ENCODE data around the gene BOD1L1.

Gene BOD1L1

DNA sequence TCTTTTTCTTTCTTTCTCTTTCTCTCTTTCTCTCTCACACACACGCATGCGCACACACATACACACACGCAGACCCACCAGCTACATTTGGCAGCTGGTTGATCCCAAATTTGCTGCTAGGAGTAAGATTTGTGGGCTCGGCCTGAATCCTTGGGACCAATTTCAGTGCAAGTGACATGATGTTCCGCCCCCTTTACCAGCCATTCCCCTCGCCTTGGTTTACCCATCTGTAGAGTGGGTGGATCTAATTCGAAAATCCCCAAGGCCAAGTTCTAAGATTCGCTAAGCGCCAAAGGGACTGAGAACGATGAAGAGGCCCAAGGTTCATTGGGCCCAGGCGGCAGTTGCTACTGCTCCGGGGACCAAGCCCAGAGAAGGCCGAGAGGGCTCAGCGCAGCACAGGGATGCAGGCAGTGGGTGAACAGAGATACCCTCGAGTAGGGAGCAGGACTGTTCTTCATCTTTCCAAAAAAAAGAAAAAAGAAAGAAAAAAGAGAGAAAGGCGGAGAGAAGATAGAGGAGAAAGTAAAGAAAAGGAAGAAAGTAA lies 89.0 kb downstream of the BOD1L1 start:
- no peak for DNase-seq

DNA sequence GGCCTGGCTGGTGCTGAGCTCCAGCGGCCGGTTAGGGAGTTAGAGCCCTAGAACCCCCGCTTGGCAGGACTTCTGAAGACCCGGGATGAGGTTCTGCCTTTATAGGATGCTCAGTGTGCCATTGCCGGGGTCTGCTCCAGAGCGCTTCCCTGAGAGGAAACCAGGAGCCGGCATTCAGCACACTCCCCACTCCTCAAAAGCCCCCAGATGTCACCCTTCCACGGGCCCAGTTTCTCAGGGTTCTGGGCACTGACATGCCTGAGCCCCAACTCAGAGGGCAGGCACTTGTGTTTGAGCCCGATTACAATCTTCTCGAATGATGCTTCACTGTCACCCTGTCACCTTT lies 89.7 kb downstream of the BOD1L1 start:
- no peak for DNase-seq

DNA sequence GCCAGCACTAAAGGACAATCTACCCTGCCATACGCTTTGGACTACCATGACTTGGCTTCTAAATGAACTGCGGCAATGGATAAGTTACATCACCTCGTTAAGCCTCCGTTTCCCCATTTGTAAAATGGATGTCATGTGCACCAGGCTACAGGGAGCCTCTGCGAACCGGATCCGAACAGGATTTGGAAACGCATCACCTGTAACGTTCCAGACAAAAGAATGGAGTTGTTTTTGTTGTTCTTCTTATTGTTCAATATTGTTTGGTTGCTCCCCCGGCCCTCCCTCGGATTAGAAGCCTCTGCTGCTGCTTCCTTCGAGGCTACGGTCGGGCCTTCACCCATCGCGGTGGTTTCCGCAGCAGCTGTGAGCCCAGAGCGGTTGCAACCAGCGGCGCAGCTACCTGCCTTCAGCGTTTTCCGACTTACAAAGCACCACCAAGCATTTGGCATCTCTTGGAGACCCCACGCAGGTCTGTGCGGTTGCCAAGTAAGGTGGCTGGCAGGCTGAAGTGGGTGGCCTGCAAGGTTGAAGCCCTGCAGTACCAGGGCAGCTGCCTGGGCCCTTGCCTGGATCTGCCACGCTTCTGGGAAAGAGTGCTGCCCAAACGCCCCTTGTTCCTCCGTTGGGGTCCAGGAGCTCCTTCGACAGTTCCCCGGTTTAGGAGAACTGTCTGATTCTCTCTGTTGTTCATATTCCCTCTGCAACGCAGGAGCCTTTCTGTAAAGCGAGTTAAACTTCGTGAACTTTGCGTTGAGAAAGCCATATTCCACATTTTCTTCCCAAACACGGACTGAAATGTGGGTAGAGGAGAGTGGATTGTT lies 90.3 kb downstream of the BOD1L1 start:
- DNase-seq = no peak

DNA sequence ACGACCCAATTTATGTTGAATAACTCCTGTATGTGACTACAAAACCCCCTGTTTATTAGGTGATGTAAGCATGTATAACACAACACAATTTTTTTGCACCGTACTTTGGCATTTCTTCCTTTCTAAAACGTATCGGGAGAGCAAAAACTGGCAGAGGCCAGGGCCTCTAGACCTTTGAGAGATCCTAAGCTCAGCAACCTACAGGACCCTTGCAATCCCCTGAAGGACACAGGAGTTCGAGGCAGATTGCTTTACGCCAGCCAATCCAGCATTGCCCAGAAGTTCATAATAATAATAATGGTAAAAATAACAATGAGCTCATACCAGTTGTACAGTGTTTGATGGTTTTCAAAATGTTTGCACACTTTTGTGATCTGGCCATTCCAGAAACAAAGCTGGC lies 90.9 kb downstream of the BOD1L1 start:
- no peak for DNase-seq

DNA sequence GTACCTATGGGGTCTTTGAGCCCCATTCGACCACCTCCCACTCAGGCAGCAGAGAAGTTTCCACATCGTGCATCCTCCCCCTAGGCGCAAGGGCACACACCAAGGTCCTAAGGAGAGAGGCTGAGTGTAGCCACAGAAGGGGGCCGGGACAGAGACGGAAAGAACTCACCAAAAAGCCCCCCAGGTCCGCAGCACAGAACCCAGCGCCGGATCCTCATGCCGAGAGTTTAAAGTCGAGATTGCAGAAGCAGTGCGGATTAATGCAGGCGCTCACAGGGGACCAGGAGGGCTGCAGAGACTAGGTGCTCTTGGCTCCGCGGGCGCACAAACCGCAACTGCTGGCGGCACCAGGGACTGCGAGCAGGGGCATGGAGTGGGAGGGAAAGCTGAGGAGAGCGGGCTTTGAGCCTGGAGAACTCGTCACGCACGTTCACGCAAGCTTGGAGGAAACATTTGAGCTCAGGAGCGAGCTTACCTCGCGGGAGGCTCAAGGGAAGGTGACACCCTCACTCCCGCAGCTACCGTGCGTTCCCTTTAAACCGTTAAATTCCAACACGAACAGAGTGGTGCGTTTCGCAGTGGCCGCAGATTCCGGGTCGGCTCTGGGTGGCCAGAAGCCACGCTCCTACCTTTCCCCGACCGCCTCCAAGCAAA lies 91.7 kb downstream of the BOD1L1 start:
- no peak for DNase-seq

DNA sequence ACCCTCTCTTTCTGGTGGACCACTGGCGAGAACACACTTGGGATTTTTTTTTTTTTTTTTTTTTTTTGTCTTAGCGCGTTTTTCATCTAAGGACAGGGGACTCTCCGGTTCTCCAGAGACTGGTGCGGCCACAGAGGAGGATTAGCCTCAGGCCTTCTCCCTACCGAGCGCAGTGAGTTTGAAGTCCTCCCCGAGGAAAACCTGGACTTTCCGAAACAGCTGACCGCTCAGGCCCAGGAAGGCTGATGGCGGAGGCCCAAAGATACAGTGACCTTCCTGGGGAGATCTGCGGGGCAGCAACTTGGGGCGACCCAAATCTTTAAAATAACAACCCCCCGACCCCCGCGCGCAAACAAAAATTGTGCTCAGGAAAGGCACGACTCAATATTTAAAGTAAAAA lies 92.4 kb downstream of the BOD1L1 start:
- DNase-seq = no peak

DNA sequence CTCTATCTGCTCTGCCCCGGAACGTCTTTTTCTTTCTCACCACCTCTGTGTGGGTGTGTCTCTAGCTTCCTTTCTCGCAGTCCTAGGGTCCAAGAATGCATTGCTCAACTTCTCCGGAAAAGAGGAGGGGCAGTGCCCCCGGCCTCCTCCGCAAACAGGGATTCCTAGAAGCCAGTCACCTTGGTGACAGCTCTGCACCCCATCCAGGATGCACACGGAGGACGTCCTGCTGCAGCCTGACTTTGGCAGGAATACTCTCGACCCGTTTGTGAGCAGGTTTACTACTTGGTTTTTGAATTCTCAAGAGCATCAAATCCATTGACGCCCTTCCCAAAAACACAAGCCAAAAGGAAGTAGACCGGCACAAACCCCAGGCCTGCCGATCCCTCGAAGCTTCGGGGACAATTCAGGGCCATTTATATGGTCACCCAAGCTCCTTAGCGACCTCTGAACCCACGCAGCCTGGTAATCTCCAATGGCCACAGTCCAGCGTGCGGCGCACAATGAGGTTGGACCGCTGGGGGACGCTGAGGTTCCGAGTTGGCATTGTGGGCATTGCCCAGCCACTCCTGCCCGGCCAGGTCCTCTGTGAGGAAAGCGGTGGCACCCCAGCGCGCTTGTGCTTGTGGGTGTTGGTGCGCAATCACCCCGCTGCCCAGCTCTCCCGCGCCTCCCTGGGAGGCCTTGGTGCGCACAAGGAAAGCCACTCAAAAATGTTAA lies 93.0 kb downstream of the BOD1L1 start:
- no peak for DNase-seq

DNA sequence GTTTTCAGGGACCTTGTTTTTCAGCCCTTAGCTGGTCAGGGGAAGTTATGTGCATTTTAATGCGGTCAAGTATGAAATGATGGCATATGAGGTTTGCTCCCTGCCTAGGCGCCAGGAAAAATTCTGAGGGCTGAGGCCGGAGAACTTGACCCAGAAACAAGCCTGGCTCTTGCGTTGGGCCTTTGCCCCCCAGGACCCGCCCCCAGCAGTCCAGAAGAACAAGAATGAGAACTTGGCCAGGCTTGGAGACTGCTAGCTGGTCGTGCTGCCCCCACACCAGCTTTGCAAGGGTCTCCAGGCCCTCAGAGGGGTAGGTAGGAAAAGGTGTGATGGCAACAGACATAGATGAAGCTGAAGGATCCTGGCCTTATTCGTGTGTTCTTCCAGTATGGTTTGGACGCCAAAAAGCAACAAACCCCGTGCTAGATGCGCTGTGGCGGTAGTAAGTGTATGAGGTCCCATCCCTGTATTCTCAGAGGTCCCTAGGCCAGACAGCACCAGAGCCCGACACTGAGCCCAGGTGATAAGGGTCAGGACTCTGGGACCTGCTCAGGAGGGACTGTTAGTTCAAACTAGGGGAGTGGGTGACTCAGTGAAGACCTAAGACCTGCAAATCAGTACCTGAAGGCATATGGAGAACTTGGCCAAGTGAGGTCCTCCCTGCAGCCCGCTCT lies 93.7 kb downstream of the BOD1L1 start:
- DNase-seq = no peak

DNA sequence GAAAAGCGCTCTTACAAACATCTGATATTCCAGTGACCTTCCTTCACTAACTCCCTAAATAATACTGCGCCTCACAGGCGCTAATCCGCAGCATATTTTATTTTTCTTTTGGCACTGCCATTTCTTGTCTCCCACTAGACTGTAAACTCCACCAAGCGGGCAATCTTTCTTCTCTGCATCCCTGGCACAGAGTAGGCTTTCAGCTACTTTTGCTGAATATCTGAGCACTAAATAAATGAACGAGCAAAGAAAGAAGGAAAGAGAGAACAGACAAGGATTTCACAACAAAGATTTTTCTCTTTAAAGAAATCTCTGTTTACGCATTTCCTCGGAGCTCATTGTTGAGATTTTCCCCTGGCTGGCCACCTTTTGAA lies 95.9 kb downstream of the BOD1L1 start:
- DNase-seq = no peak

DNA sequence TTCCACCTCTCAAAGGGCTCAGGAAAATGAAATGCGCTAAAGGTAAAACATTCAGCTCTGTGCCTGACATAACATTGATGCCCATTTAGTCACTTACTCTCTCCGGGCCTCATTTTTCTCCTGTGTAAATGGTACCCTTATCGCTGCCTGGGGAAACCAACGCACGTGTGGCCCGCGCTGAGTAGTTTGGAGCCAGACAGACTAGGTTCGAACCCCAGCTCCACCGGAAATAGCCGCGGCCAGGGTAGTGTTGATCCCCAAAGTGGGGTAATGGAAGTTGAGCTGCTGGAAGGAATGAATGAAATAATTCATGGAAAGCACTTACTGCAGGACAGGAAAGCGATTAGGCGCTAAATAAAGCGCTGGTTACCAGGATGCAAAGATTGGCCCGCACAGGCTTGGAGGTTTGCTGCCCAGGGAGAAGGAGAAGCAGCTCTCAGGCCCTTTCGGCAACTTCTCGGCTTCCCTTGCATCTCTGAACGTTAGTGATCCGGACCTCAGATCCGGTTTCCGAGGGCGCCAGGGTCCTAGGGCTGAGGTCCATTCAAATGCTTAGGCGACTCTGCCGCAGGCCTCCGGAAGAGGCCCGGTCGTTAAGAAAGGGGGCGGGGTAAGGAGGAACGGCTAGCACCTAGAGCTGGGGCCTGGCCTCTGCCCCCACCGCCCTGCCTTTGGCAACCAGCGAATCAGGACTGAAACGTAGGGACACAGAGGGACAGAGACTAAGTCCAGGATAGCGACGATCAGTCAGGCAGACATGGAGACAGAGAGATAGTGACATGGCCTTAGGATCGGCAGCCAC lies 96.5 kb downstream of the BOD1L1 start:
- no peak for DNase-seq

DNA sequence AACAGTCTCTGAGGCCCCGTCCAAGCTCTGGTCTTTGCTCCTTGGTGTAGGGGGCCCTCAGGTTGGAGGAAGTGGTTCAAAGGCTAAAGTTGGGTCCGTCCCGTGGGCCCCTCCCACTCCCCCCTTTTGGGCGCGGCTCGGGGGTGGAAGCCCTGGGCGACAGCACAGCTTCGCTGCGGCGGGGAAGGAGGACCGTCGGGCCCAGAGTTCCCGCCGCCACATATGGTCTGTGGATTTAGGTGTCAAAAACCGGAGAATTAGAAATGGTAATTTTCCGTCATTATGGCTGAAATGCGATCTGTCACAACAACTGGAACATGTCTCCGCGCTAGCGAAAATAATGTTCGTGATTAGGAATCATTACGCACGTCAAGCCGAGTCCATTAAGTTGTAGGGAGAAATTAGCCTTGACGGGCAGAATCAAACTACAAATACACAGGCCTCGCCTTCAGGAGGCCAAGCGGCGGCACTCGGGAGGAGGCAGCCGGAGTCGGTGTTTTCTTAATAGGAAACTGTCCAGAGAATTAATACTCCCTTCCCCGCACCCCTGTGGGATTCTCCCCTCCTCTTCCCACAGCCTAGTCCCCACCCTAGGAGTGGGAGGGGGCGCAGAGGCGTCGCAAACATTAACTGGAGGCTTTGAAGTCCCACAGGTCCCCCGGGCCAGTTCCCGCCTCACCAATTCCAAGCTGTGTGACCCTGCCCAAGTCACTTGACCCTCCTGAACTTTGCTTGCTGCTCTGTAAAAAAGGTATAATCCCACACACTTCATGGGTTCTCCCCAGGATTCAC lies 98.2 kb downstream of the BOD1L1 start:
- no peak for DNase-seq

DNA sequence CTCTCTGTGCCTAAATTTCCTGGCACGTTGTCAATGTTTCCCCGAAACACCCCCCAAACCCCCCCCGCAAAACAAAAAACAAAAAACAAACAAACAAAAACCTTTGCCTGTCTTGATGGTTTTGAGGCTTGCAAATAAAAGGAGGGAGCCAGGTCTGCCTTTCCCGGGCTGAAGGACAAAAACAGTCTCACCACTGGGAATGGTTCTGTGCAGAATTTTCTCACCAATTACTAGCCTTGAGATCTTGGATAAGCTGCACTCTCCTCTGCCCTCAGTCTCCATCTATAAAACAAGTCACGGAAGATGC lies 98.8 kb downstream of the BOD1L1 start:
- DNase-seq = no peak

DNA sequence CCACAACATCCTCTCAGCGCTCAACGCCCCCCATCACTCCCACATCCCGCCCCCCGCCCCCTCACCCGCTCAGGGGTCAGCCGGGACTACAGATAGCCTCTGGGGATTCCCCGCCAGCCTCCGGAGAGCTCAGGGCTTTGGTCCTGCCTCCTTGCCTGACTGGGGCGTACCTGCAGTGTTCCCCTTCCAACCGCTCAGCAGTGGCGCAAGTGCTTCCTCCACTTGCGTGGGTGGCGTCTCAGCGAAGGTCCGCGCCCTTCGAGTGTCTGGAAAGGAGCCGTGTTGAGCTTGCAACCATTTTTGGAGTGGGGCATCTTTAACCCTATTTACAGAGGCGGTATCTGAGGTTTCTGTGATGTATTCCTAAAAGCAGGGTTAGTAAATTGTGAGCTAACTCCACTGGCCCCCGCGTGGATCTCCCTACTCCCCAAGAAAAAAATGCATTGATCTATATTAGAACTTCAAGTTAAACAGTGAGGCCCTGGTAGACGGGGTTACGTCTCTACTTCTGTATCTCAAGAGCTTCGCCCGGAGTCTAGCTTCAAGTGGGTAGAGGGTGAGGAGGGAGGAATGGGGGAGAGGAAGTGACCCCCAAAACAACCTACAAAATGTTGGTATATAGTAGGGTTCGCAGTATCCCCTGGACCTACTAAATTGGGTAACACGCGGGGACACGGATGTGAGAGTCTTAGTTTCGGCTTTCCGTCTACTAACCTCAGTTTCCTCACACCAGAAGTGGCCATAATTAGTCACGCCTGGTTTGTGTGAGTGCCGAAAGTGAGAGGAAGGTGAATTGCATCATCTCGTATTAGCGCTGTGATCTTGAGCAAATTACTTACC lies 99.3 kb downstream of the BOD1L1 start:
- DNase-seq = peak; percentile 48

DNA sequence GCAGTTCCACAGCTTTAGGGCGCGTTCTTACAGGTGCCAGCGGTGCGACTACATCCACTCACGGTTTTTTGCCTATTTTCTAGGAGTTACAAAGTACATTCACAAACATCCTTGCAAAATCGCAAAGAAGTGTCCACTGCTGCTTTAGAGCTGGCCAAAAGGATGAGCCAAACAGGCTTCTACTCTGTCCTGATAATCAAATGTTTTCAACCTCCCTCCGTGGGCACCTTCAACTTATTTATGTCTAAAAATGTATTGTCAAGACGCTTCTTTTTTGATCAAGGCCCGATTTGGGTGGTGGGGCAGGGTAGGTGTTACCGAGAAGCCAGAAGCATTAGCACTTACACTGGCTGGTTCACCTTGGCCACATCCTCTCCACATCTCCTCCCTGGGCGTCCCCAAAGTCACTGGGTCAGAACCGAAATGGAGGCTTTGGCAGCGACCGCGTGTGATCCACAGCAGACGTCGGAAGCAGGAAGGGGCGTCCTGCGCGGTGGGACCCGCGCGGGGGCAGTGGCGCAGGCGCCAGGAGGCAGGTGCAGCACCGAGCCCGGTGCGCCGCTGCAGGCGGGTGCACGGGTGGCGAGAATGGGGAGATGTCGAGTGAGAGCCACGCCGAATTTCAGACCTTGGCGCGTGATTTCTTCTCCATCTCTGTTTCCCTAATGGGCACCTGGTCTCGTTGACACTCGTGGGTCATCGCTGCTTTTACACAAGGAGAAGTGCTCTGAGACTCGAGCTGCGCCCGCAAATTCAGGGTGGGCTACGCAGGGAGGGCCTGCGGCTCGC lies 100.1 kb downstream of the BOD1L1 start:
- DNase-seq = no peak

DNA sequence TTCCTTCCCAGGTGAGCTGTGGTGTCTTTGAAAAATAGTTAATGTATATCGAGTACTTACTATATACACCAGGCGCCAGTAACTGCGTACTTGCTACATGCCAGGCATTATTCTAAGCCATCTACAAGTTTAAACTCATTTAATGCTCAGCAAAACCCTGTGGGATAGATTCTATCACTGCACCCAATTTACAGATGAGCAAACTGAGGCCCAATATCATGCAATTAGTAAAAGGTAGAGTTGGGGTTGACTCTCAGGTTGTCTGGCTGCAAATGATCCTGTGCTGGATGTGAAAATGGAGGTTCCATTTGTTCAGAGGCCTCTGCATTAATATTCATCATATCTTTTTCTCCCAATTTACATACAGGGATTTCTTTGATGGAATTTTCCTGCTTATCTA lies 100.9 kb downstream of the BOD1L1 start:
- no peak for DNase-seq

DNA sequence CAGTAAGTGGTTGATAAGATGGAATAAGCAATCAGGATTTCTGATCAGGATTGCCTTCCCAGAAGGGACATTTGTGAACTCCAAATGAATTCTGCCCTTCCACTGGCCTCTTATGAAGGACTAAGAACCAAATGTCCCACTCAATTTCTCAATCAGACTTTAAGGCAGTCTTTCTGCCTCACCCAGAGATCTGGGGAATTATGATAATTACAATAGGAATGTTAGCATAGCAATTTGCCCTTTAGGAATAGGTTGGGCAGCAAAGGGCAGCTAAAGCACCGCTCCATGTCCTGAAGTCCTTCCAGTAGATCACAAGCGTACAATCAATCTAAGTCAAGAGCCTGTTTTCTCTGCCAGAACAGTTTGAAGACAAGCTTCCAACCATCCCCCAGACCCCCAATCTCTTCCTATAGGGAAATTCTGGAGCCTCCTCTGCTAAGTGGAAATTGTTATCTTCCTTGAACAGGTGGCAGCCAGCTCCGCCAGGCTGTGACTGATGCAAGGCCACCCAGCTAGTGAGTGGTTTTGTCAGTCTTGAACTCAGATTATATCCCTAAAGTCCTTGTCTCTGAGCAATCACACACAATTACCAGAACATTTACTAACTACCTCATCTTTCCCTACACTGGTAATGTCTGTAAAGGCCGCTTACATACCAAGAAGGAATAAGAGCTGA lies 101.8 kb downstream of the BOD1L1 start:
- no peak for DNase-seq

DNA sequence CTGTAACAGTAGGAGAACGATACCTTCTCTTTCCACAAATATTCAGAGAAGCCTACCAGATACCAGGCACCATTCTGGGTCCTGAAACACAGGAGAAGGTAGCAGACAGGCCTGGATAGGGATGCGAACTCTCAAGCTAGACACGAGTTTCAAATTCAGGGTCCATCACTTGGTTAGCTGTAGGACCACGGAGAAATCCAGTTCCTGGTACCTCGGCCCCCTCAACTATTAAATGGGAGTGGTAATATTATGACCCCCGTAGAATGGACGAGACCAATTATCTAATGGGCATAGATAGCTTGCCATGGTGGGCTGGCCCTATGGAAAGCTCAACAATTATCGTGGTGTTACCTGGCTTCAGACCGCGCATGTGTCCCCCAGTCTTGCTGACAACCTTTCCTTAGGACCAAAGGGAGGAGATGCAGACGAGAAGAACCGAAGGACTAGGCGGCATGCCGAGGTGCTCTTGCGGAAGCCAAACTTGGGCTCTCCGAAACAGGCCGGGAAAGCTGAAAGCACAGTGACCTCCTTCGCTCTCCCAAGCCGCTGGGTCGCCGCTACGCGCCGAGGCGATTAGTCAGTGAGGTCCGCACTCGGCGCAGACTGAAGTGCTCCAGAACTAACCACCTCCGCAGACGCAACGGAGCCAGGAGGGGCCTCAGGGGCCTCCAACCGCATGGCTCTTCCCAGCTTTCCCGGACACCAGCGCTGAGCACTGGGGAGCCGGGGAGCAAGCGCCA lies 102.9 kb downstream of the BOD1L1 start:
- DNase-seq = no peak
